GM19035 (cell line): ENCODE results near the gene NDST4.
A peak's percentile ranks its signal among the peaks of the same experiment; 100 is the strongest.

ENCODE experiments used
- ATAC-seq: cut with Tn5 transposase; IDR thresholded peaks from one replicate; pipeline ENCODE4 v1.9.1; 2021; ENCODE audit not compliant: unreplicated experiment

The NDST4 gene

GRCh38 chr4:114911111-114911510 is 202.3 kb downstream of the NDST4 start:
- no peak for ATAC-seq

DNA sequence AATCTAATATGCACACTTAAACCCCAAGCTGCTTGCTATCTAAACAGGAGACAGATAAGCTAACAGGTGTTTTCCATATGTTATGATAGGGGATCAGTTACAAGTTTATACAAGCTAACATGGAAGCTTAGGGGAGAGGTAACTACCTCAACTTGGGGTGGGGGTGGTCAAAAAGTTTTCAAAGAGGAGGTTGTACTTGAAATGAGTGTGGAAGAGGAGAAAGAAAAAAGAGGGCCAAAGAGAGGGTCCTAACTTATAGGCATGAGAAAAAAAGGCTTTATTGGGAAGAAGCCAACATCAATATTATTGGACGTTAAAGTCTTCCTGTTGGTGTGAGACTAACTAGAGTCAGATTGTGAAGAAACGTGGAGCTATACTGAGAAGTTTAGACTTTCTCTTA is 205.9 kb downstream of the NDST4 start:
- ATAC-seq = no peak

DNA sequence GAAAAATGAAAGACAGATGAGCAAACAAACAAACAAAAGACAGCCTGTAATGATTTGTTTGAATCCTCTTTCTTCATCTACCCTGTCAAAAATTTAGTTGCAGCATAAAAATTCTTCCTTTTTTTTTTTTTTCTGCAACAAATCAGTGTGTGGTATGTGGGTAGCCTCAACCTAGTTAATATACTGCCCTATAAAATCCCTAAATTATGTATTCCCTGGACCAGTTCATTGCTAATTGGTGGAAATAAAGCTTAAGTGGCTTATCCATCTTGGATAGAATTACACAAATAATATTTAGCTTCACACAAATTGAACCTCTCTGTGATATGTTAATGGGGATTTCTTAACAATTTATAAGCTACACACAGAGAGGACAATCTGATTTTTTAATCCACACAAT is 208.4 kb downstream of the NDST4 start:
- no peak for ATAC-seq

DNA sequence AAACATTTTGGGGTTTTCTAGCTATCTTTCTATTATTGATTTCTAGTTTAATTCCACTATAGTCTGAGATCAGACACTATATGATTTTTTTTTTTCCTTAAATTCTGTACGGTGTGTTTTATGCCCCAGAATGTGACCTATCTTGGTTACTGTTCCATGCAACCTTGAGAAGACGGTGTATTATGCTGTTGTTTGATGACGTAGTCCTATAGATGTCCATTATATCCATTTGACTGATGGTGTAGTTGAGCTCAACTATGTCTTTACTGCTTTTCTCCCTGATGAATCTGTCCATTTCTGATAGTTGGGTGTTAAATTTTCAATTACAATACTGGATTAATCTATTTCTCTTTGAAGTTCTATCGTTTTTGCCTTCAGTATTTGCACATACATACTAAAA is 212.5 kb downstream of the NDST4 start:
- ATAC-seq = no peak

DNA sequence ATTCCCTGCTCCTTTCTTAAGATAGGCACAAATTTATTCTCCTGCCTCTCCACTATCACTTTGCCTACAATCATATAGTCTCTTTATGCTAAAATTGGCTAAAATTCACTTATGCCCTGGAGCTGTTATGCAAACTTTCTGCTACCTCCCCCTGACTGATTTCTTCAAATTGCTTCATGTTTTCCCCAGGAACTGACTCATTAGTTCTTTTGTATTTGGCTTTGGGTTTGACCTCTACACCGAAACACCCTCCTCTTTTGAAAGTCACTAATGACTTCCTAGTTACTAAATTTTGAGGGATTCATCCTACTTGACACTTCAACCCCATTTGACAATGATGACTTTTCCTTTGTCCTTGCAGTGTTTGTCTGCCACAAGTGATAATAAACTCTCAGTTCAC is 222.6 kb downstream of the NDST4 start:
- no peak for ATAC-seq

GRCh38 chr4:114886761-114887160 is 226.7 kb downstream of the NDST4 start:
- no peak for ATAC-seq

GRCh38 chr4:114883641-114884040 is 229.8 kb downstream of the NDST4 start:
- ATAC-seq = no peak

DNA sequence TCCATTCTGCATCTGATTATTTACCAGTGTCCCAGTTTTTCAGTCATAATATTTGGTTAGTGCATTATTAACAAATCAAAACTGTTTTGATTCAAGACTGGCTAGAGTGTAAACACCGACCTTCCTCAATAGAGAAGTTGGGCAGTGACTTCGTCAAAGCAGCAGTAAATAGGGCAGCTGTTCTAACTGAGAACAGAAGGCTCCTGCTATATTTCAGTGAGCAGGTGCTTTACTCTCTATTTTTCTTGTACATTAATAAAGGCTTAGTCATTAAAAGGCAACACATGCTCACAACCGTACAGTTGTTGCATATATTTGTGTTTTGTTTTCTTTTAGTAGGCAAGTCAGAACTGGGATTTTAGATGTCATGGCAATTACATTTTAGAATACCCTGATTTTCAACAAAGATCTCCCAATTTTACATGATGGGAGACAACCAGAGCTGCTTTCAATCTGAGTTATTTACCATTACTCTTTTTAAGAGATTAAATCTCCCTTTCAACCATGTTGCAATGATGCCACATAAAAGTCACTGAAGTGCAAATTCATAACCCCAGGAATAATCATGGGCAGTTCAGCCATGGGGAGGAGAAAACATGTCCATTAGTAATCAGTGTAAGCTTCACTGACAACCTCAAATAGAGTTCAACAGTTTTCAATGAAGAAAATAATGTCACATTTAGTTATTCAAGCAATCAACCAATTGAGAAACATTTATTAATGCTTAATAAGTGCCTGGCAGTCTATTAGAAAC is 233.3 kb downstream of the NDST4 start:
- ATAC-seq = no peak

DNA sequence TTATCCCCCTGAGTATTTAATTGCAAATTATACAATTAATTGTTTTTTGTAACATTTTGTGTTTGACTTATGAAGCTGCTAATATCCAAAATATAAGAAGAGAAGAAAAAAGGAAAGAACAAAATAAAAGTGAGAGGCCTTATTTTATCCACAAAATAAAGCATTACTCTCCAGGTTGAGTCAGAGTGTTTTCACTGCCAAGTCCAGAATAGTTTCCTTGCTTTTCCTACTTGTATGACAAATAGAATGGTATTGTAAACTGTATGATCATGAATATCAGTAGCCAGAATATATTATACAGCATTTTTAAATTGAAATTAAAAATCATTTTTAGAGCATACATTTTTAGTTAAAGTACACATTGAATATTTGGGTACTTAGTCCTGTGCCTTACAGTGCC is 237.8 kb downstream of the NDST4 start:
- no peak for ATAC-seq

DNA sequence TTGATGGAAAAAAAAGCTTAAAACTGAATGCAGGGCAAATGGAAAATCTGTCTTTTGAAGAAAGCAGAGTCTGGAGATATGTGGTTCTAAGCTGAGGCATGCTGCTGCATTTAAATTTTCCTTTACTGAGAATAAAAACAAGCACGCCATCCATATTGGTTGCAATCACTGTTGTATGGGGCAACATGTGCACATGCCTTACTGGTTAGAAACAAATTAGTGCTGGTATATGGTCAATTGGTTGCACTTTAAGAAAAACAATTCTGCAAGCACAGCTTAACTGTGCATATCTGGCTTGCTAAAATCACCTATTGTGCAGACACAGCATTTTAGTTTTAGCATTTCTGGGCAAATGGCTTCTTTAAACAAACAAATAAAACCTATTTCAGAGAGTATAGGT is 239.1 kb downstream of the NDST4 start:
- ATAC-seq = no peak

GRCh38 chr4:114870987-114871386 is 242.4 kb downstream of the NDST4 start:
- no peak for ATAC-seq

GRCh38 chr4:114866901-114867670 is 246.3 kb downstream of the NDST4 start:
- ATAC-seq = peak; percentile 46

GRCh38 chr4:114864060-114864459 is 249.4 kb downstream of the NDST4 start:
- no peak for ATAC-seq

GRCh38 chr4:114860786-114861185 is 252.6 kb downstream of the NDST4 start:
- ATAC-seq = no peak

- ATAC-seq = no peak
Measured at GRCh38 chr4:114857831-114858230, 255.6 kb downstream of the NDST4 start.

- ATAC-seq = no peak
Measured at GRCh38 chr4:114839986-114840385, 273.4 kb downstream of the NDST4 start.

DNA sequence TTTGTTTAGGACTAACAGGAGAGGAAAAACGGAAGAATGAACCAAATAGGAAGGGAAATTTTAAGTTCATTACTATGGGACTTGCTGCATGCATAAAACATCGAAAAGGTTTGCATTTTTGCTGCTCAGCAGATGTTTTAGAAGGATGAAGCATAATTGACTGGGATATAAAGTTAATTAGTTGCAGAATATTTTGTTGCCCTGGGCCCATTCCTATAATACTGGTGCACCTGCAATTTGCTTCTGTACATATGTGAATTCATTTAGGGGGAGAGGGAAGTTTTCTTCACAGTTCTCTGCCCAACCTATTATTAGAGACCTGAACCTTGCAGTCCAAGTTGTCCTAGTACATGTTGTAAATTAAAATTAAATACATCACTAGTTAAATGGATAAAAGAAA is 282.8 kb downstream of the NDST4 start:
- no peak for ATAC-seq

DNA sequence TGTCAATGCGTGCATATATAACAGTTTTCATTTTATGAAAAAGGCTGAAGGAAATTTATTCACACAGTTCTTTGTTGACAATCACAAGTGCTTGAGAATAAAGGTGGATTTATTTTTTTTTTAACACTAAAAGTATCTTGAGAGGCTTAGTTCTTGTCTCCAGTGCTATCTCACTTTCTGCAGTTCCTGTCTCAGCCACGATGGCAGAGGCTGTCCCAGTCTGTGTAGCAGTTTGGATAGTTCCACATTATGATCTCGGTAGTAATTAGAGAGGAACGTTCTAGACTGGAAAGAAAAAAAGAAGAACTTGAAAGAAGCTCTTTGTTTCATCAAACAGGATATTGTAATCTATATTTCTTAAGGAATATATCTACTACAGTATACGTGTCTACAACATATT is 285.8 kb downstream of the NDST4 start:
- no peak for ATAC-seq

DNA sequence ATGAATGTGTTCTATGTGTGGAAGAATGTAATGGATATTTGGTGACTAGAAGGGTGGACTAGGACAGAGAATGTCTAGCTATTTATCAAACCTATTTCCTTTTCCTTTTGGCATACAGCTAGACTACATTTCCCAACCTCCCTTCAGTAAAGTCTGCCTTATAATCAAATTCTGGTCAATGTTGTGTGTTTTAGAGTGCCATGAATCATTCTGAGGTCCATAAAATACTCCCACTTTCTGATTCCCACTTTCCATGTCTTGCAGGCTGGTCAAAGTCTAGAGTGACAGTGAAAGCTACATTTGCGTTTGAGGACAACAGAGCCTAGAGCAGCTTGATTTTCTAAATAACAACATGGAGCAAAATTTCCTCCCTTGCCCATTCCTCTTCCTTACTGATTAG is 297.7 kb downstream of the NDST4 start:
- ATAC-seq = no peak

DNA sequence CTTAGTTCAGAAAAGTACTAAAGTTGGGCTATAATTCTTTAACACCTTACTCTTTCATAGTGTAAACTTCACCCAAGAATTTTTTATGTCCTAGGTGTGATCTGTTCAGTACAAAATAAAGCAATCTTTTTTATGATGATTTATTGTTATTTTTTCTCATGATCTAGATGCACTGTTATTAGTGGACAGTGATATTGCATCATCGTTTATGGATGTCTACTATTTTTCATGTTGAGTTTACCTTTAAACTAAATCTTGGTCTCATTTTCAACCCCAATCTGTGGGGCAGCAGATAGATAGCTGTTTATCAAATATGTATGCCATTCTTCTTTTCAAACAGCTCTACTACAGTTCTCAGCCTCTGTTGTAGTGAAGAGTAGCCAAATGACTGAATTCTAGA is 299.5 kb downstream of the NDST4 start:
- no peak for ATAC-seq

- no peak for ATAC-seq
Measured at GRCh38 chr4:114811564-114812301, 301.7 kb downstream of the NDST4 start.
